PC-3 (cell line): ENCODE data around the gene KLHL25. TPM values are rescaled to one million over a fixed set of nuclear protein-coding genes. Genes with fewer than 3 reads are reported as not detected.

Source experiments
- ATAC-seq: fragments of 200-7000 bp; cut with Tn5 transposase; 2 replicates; pipeline ENCODE4 v1.9.1; 2020; ENCODE audit warnings: mild to moderate bottlenecking, moderate library complexity
- BruUV-seq: library from RNA; stranded (reverse); fragments of 400-500 nt; replicated peaks from 2 replicates; lab custom pipeline; 2021; lab: Mats Ljungman, UMichigan
- CTCF ChIA-PET: fragments of 300-600 bp; sonication (Branson Sonifier 250); formaldehyde crosslinking; loops from one replicate; lab custom pipeline; 2022; ENCODE audit warnings: antibody characterized with exemption; lab: Charles Lee
- POLR2A ChIA-PET: fragments of 300-600 bp; sonication (Branson Sonifier 250); formaldehyde crosslinking; loops from one replicate; lab custom pipeline; 2022; ENCODE audit warnings: antibody characterized with exemption; ENCODE audit not compliant: unreplicated experiment; lab: Charles Lee
- DNase-seq: peaks from one replicate; pipeline ENCODE4 v3.0.0-alpha.2; 2015
- H2AFZ ChIP-seq: fragments of 300-600 bp; sonication (generic); 2 replicates; pipeline ENCODE4 v1.6.0; 2016; ENCODE audit warnings: antibody characterized with exemption, low read length
- H3F3A ChIP-seq: fragments of 300-600 bp; sonication (generic); one replicate; pipeline ENCODE4 v1.6.0; 2017; ENCODE audit warnings: antibody characterized with exemption, low read length, control low read depth, mild to moderate bottlenecking; ENCODE audit not compliant: unreplicated experiment
- H3K27ac ChIP-seq: fragments of 300-600 bp; sonication (generic); 2 replicates; pipeline ENCODE4 v1.5.1; 2016; ENCODE audit warnings: mild to moderate bottlenecking, low read length
- H3K27me3 ChIP-seq: fragments of 300-600 bp; sonication (generic); 2 replicates; pipeline ENCODE4 v1.6.1; 2016; ENCODE audit warnings: low read length, mixed read lengths
- H3K36me3 ChIP-seq: fragments of 300-600 bp; sonication (generic); 2 replicates; pipeline ENCODE4 v1.6.1; 2016; ENCODE audit warnings: low read depth, mixed run types, low read length, mixed read lengths
- H3K4me1 ChIP-seq: fragments of 300-600 bp; sonication (generic); 2 replicates; pipeline ENCODE4 v1.5.1; 2016; ENCODE audit warnings: low read length; ENCODE audit not compliant: insufficient read depth
- H3K4me2 ChIP-seq: fragments of 300-600 bp; sonication (generic); 2 replicates; pipeline ENCODE4 v1.6.0; 2016; ENCODE audit warnings: low read length
- H3K4me3 ChIP-seq: fragments of 300-600 bp; sonication (generic); 2 replicates; pipeline ENCODE4 v1.5.1; 2016; ENCODE audit warnings: mild to moderate bottlenecking, low read length, mixed read lengths
- H3K79me2 ChIP-seq: fragments of 300-600 bp; sonication (generic); 2 replicates; pipeline ENCODE4 v1.6.1; 2017; ENCODE audit warnings: low read length, mixed read lengths
- H3K9ac ChIP-seq: fragments of 300-600 bp; sonication (generic); 2 replicates; pipeline ENCODE4 v1.6.0; 2016; ENCODE audit warnings: mild to moderate bottlenecking, low read length
- H3K9me2 ChIP-seq: fragments of 300-600 bp; sonication (generic); replicated peaks from 2 replicates; pipeline ENCODE4 v1.6.1; 2016; ENCODE audit warnings: mixed run types, low read length, mixed read lengths
- H3K9me3 ChIP-seq: fragments of 300-600 bp; sonication (generic); 2 replicates; pipeline ENCODE4 v1.6.1; 2016; ENCODE audit warnings: low read length, mixed read lengths
- H4K20me1 ChIP-seq: fragments of 300-600 bp; sonication (generic); 2 replicates; pipeline ENCODE4 v1.6.1; 2016; ENCODE audit warnings: low read length, mixed read lengths
- CTCF ChIP-seq: fragments of 300-600 bp; sonication (generic); conservative IDR thresholded peaks from 2 replicates; pipeline ENCODE4 v1.5.1; 2017; ENCODE audit warnings: antibody characterized with exemption, low read depth, mild to moderate bottlenecking, low read length
- EZH2 ChIP-seq: fragments of 300-600 bp; sonication (generic); IDR thresholded peaks from one replicate; pipeline ENCODE4 v1.6.1; 2017; ENCODE audit warnings: antibody characterized with exemption, mild to moderate bottlenecking, low read length; ENCODE audit not compliant: unreplicated experiment
- EZH2phosphoT487 ChIP-seq: fragments of 300-600 bp; sonication (generic); IDR thresholded peaks from 2 replicates; pipeline ENCODE4 v1.6.1; 2018; ENCODE audit warnings: mild to moderate bottlenecking, antibody characterized with exemption, low read length, borderline replicate concordance
- intact Hi-C: fragments of 100-400 bp; cut with micrococcal nuclease; formaldehyde crosslinking; loops from 2 replicates; pipeline ENCODE4 v1.9.0; 2023
- total RNA-seq: library from RNA; depleted of rRNA; stranded (reverse); fragments of >200 nt; gene quantifications from 2 replicates; pipeline ENCODE4 v1.2.3, GENCODE V29; 2014

Gene KLHL25
- total RNA-seq, 1 experiment from 2014 or later, result 7.2 TPM

- no peak for TF ChIP-seq EZH2phosphoT487
- TF ChIP-seq EZH2, result no peak
- no peak for TF ChIP-seq CTCF
- Histone ChIP-seq H3K36me3 (no peaks in the 10 kb centered on the region), H3F3A (no peaks in the 10 kb centered on the region), H3K9ac (no peak overlapping the region), H2AFZ (no peak overlapping the region), H3K4me3 (no peak overlapping the region), H3K79me2 (no peaks in the 10 kb centered on the region), H3K9me2 (no peaks in the 10 kb centered on the region), H3K27me3 (no peaks in the 10 kb centered on the region), H3K4me1 (no peaks in the 10 kb centered on the region), H4K20me1 (no peaks in the 10 kb centered on the region), H3K4me2 (no peak overlapping the region), H3K9me3 (no peaks in the 10 kb centered on the region), H3K27ac (no peak overlapping the region)
- DNase-seq (no peak), ATAC-seq (no peak)
- CTCF ChIA-PET, result no interaction called here
- intact Hi-C loops, result no loop called here
- no TSS peak for BruUV-seq
- POLR2A ChIA-PET, result no interaction called here
These were observed 33.1 kb downstream of the KLHL25 start for GRCh38 chr15:85761635-85762034.

GRCh38 chr15:85760531-85761371 is 34.0 kb downstream of the KLHL25 start:
- Histone ChIP-seq H3K4me3 (no peak overlapping the region), H3K4me2 (no peak overlapping the region), H3K27ac (no peak overlapping the region), H3K79me2 (no peaks in the 10 kb centered on the region), H3F3A (no peaks in the 10 kb centered on the region), H4K20me1 (no peaks in the 10 kb centered on the region), H3K9me2 (no peaks in the 10 kb centered on the region), H3K36me3 (no peaks in the 10 kb centered on the region), H3K27me3 (no peaks in the 10 kb centered on the region), H3K4me1 (no peaks in the 10 kb centered on the region), H3K9ac (no peak overlapping the region), H2AFZ (no peak overlapping the region), H3K9me3 (no peaks in the 10 kb centered on the region)
- intact Hi-C loops, result no loop called here
- POLR2A ChIA-PET, result no interaction called here
- no TSS peak for BruUV-seq
- ATAC-seq (no peak), DNase-seq (no peak)
- TF ChIP-seq CTCF (peak; percentile 41; the same call in 1 of the 2 replicates), EZH2phosphoT487 (no peak)
- CTCF ChIA-PET, result interaction anchor here (0.9 kb wide), 1 partner anchor 76 kb away, joined by 3 read pairs; no protein-coding TSS in a partner anchor

DNA sequence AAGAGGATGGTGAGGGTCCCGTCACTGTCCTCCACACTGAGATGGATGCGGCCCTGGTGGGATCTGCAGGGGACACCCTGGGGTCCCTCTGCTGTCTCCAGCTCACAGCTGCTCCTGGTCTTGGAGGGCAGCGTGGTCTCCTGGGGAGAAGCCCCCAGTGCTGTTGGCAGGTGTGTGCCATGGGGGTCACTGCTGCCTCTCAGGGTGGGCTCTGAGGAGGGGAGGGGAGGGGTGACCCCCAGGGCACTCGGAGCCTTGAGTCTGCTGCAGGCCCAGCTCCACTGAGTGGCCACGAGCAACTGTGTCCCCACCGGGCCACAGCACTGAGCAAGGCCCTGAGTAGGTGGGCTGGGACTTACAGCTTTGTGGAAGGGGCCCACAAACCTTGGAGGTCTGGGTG is 34.7 kb downstream of the KLHL25 start:
- no peak overlapping the region for H3K4me2 ChIP-seq
- no peaks in the 10 kb centered on the region for H4K20me1 ChIP-seq
- H3K9ac ChIP-seq, result no peak overlapping the region
- no peaks in the 10 kb centered on the region for H3K79me2 ChIP-seq
- no peaks in the 10 kb centered on the region for H3K27me3 ChIP-seq
- no peak overlapping the region for H3K4me3 ChIP-seq
- ATAC-seq (no peak), DNase-seq (no peak)
- no peaks in the 10 kb centered on the region for H3K9me2 ChIP-seq
- CTCF ChIA-PET, result no interaction called here
- no TSS peak for BruUV-seq
- H2AFZ ChIP-seq, result no peak overlapping the region
- POLR2A ChIA-PET, result no interaction called here
- intact Hi-C loops, result no loop called here
- H3K36me3 ChIP-seq, result no peaks in the 10 kb centered on the region
- H3K9me3 ChIP-seq, result no peaks in the 10 kb centered on the region
- no peaks in the 10 kb centered on the region for H3K4me1 ChIP-seq
- no peaks in the 10 kb centered on the region for H3F3A ChIP-seq
- H3K27ac ChIP-seq, result no peak overlapping the region
- no peak for TF ChIP-seq EZH2
- no peak for TF ChIP-seq CTCF
- no peak for TF ChIP-seq EZH2phosphoT487
